ENCODE data around the gene NENF.

GRCh38 chr1:212412374-212412773 lies 20.3 kb upstream of the NENF start:
- no peak for TF ChIP-seq CTCF (optimal IDR thresholded peaks at IDR 0.05 in 1 of 3, IDR thresholded peaks at IDR 0.05 in 1 of 3, conservative IDR thresholded peaks at IDR 0.05 in 1 of 3; ENCODE audit: extremely low read depth in 1 of 3, insufficient read depth in 2 of 3, low read length in 3 of 3)
- no peak for TF ChIP-seq EZH2 (IDR thresholded peaks at IDR 0.05; ENCODE audit: low read length)

Data from keratinocyte (primary cell).